Measurements from ENCODE around the gene ARHGEF9.
"Not testable (repeated sequence)": the region's sequence is repeated elsewhere in the genome, so short reads cannot be mapped to it uniquely, and the experiment has no call there.

Gene ARHGEF9

GRCh38 chrX:63784902-63785707 lies at the start of gene ARHGEF9:
TSS of gene ARHGEF9 (minus strand) at chrX:63785214. CDS start at chrX:63785145, 69 bp downstream.
- no peak for DNase-seq (ENCODE audit: low read depth in 4 of 4, low spot score in 1 of 4)

GRCh38 chrX:63825446-63825845 lies 40.4 kb upstream of the ARHGEF9 start:
- DNase-seq (ENCODE audit: low read depth in 4 of 4, low spot score in 1 of 4): not testable (repeated sequence)

GRCh38 chrX:63818156-63818555 lies 33.1 kb upstream of the ARHGEF9 start:
- DNase-seq (ENCODE audit: low read depth in 4 of 4, low spot score in 1 of 4): no peak

- DNase-seq (ENCODE audit: low read depth in 4 of 4, low spot score in 1 of 4): no peak
Observed at GRCh38 chrX:63817696-63818095, 32.7 kb upstream of the ARHGEF9 start.

- DNase-seq (ENCODE audit: low read depth in 4 of 4, low spot score in 1 of 4): no peak
Observed at GRCh38 chrX:63812823-63813222, 27.8 kb upstream of the ARHGEF9 start.

- no peak for DNase-seq (ENCODE audit: low read depth in 4 of 4, low spot score in 1 of 4)
Observed at GRCh38 chrX:63810746-63811145, 25.7 kb upstream of the ARHGEF9 start.

- no peak for DNase-seq (ENCODE audit: low read depth in 4 of 4, low spot score in 1 of 4)
Observed at GRCh38 chrX:63809173-63809572, 24.2 kb upstream of the ARHGEF9 start.

GRCh38 chrX:63795406-63795805 lies 10.4 kb upstream of the ARHGEF9 start:
- DNase-seq (ENCODE audit: low read depth in 4 of 4, low spot score in 1 of 4): not testable (repeated sequence)

GRCh38 chrX:63785708-63786040 lies 660 bp upstream of the ARHGEF9 start:
- no peak for DNase-seq (ENCODE audit: low read depth in 4 of 4, low spot score in 1 of 4)

GRCh38 chrX:63784346-63784901 lies 590 bp downstream of the ARHGEF9 start:
- no peak for DNase-seq (ENCODE audit: low read depth in 4 of 4, low spot score in 1 of 4)

- no peak for DNase-seq (ENCODE audit: low read depth in 4 of 4, low spot score in 1 of 4)
Observed at GRCh38 chrX:63782515-63782914, 2.5 kb downstream of the ARHGEF9 start.

GRCh38 chrX:63768760-63769159 lies 16.3 kb downstream of the ARHGEF9 start:
- DNase-seq (ENCODE audit: low read depth in 4 of 4, low spot score in 1 of 4): no peak

- DNase-seq (ENCODE audit: low read depth in 4 of 4, low spot score in 1 of 4): no peak
Observed at GRCh38 chrX:63765712-63766111, 19.3 kb downstream of the ARHGEF9 start.

GRCh38 chrX:63764946-63765345 lies 20.1 kb downstream of the ARHGEF9 start:
- DNase-seq (ENCODE audit: low read depth in 4 of 4, low spot score in 1 of 4): no peak

GRCh38 chrX:63761639-63762038 lies 23.4 kb downstream of the ARHGEF9 start:
- no peak for DNase-seq (ENCODE audit: low read depth in 4 of 4, low spot score in 1 of 4)

- no peak for DNase-seq (ENCODE audit: low read depth in 4 of 4, low spot score in 1 of 4)
Observed at GRCh38 chrX:63758011-63758410, 27.0 kb downstream of the ARHGEF9 start.

GRCh38 chrX:63755892-63756291 lies 29.1 kb downstream of the ARHGEF9 start:
- no peak for DNase-seq (ENCODE audit: low read depth in 4 of 4, low spot score in 1 of 4)

GRCh38 chrX:63754860-63755579 lies 30.0 kb downstream of the ARHGEF9 start:
- peak; percentile 57 to 73 (median 68) for DNase-seq (ENCODE audit: low read depth in 4 of 4, low spot score in 1 of 4)

GRCh38 chrX:63754136-63754859 lies 30.7 kb downstream of the ARHGEF9 start:
- peak in 2 of 4 experiments; percentile 9 to 14 for DNase-seq (ENCODE audit: low read depth in 4 of 4, low spot score in 1 of 4)

- no peak for DNase-seq (ENCODE audit: low read depth in 4 of 4, low spot score in 1 of 4)
Observed at GRCh38 chrX:63751481-63751880, 33.5 kb downstream of the ARHGEF9 start.

- DNase-seq (ENCODE audit: low read depth in 4 of 4, low spot score in 1 of 4): no peak
Observed at GRCh38 chrX:63750811-63751210, 34.2 kb downstream of the ARHGEF9 start.

- DNase-seq (ENCODE audit: low read depth in 4 of 4, low spot score in 1 of 4): no peak
Observed at GRCh38 chrX:63747331-63747730, 37.7 kb downstream of the ARHGEF9 start.

Measured in stimulated activated CD4-positive, alpha-beta T cell treated with anti-CD3 and anti-CD28 coated beads, Interleukin-1b, Interleukin-23, amount 100 ng/mL, for 24 hours (primary cell).